K562 (cell line): ENCODE measurements around the gene YBX1. TPM values are rescaled to one million over a fixed set of nuclear protein-coding genes. Genes with fewer than 3 reads are reported as not detected.

Experiments
- ATAC-seq: fragments of 200-7000 bp; cut with Tn5 transposase; 3 replicates; pipeline ENCODE4 v1.9.1; 2020; ENCODE audit warnings: moderate library complexity
- BruUV-seq: library from RNA; stranded (reverse); fragments of 400-500 nt; replicated peaks from 2 replicates; lab custom pipeline; 2021; lab: Mats Ljungman, UMichigan
- CTCF ChIA-PET: fragments of 300-600 bp; formaldehyde crosslinking; extraction: SDS; loops from one replicate; lab custom pipeline; 2021; ENCODE audit warnings: low intra/inter-chr PET ratio; lab: Yijun Ruan, JAX
- POLR2A ChIA-PET: fragments of 300-600, 350-650 bp; sonication (Branson Sonifier 250); formaldehyde crosslinking; extraction: SDS; loops from one replicate; lab custom pipeline; 2021; ENCODE audit warnings: antibody characterized with exemption, inconsistent platforms; lab: Yijun Ruan, JAX
- DNase-seq, 4 experiments: peaks; one replicate each; pipeline versions ENCODE4 v3.0.0 to v3.0.0-alpha.2; 2011 to 2018; ENCODE audit warnings: low spot score in 3 of 4, mixed read lengths in 3 of 4; ENCODE audit errors: extremely low read depth in 1 of 4
- FAIRE-seq: peaks from 2 replicates; lab custom pipeline; 2011; peaks lifted over from hg19 to GRCh38; lab: Jason Lieb, UNC
- H2AFZ ChIP-seq: 2 replicates; pipeline ENCODE4 v1.6.0; 2011; ENCODE audit warnings: low read depth, low read length, control low read depth, inconsistent platforms
- H3K27ac ChIP-seq: fragments of 200-600 bp; 3 replicates; pipeline ENCODE4 v1.8.0; 2011; ENCODE audit warnings: low read depth, mild to moderate bottlenecking, control low read depth, inconsistent platforms, low read length, moderate library complexity, mixed read lengths; ENCODE audit errors: extremely low read depth
- H3K27me3 ChIP-seq, 2 experiments: fragments of 300-600 bp in 1 of 2; 2 replicates in 1 of 2; 3 replicates in 1 of 2; pipeline versions ENCODE4 v1.6.0 to v1.8.0; 2011; ENCODE audit warnings: inconsistent platforms in 2 of 2, low read length in 2 of 2, mild to moderate bottlenecking in 1 of 2, mixed read lengths in 1 of 2, moderate library complexity in 1 of 2; ENCODE audit not compliant: control insufficient read depth in 2 of 2, insufficient read depth in 2 of 2
- H3K36me3 ChIP-seq: fragments of 300-600 bp; 3 replicates; pipeline ENCODE4 v1.8.0; 2011; ENCODE audit warnings: mild to moderate bottlenecking, low read length, inconsistent platforms; ENCODE audit not compliant: control insufficient read depth, insufficient read depth
- H3K4me1 ChIP-seq, 2 experiments: fragments of 200-600 bp in 1 of 2; replicated peaks in 1 of 2; 2 replicates in 1 of 2; 3 replicates in 1 of 2; pipeline versions ENCODE4 v1.5.1 to v1.8.0; 2011; ENCODE audit warnings: inconsistent platforms in 2 of 2, low read length in 2 of 2, mild to moderate bottlenecking in 1 of 2, mixed read lengths in 1 of 2, moderate library complexity in 1 of 2; ENCODE audit not compliant: control insufficient read depth in 2 of 2, insufficient read depth in 2 of 2
- H3K4me2 ChIP-seq: 2 replicates; pipeline ENCODE4 v1.6.1; 2011; ENCODE audit warnings: low read length, control low read depth, inconsistent platforms, mixed read lengths; ENCODE audit not compliant: insufficient read depth
- H3K4me3 ChIP-seq: fragments of 200-600 bp; sonication (generic), shearing (Covaris generic); 2 replicates; pipeline ENCODE4 v1.5.1; 2016; ENCODE audit warnings: control low read depth, inconsistent platforms
- H3K79me2 ChIP-seq: fragments of 200-600 bp; 3 replicates; pipeline ENCODE4 v1.8.0; 2011; ENCODE audit warnings: low read length, inconsistent platforms; ENCODE audit not compliant: control insufficient read depth, insufficient read depth
- H3K9ac ChIP-seq, 2 experiments: 2 replicates each; pipeline versions ENCODE4 v1.6.0 to v1.6.1; 2011; ENCODE audit warnings: low read depth in 2 of 2, low read length in 2 of 2, control low read depth in 1 of 2, inconsistent platforms in 1 of 2, mild to moderate bottlenecking in 1 of 2, mixed read lengths in 1 of 2; ENCODE audit not compliant: insufficient read depth in 1 of 2
- H3K9me1 ChIP-seq: one replicate; pipeline ENCODE4 v1.6.0; 2011; ENCODE audit warnings: inconsistent platforms, mild to moderate bottlenecking, low read length, moderate library complexity; ENCODE audit not compliant: control insufficient read depth, insufficient read depth
- H3K9me3 ChIP-seq: replicated peaks from 2 replicates; pipeline ENCODE4 v1.5.1; 2011; ENCODE audit warnings: low read depth, low read length, inconsistent platforms; ENCODE audit not compliant: control insufficient read depth, insufficient read depth
- H4K20me1 ChIP-seq: replicated peaks from 2 replicates; pipeline ENCODE4 v1.6.1; 2011; ENCODE audit warnings: low read length, inconsistent platforms, mixed read lengths; ENCODE audit not compliant: control insufficient read depth, insufficient read depth
- MYNN ChIP-seq, 2 experiments: sonication (generic); formaldehyde crosslinking in 1 of 2; IDR thresholded peaks; 2 replicates each; pipeline versions ENCODE4 v1.5.0 to v1.6.1; 2016 to 2020; ENCODE audit warnings: antibody characterized with exemption in 1 of 2, missing genetic modification reagents in 1 of 2
- NONO ChIP-seq, 2 experiments: fragments of 200-400 bp in 1 of 2; fragments of 450-650 bp in 1 of 2; formaldehyde crosslinking in 1 of 2; IDR thresholded peaks; 2 replicates each; pipeline ENCODE4 v1.6.1; 2017; ENCODE audit warnings: low read depth in 2 of 2, mild to moderate bottlenecking in 2 of 2, moderate library complexity in 2 of 2, low read length in 1 of 2
- NR4A1 ChIP-seq, 2 experiments: fragments of 250-450 bp in 1 of 2; fragments of 450-650 bp in 1 of 2; sonication (Bioruptor Pico) in 1 of 2; IDR thresholded peaks; 2 replicates each; pipeline versions ENCODE4 v1.4.0 to v1.6.1; 2016 to 2020; ENCODE audit warnings: mild to moderate bottlenecking in 2 of 2, missing compliant biosample characterization in 1 of 2, missing genetic modification characterization in 1 of 2, moderate library complexity in 1 of 2
- POLR2B ChIP-seq: fragments of 450-650 bp; IDR thresholded peaks from 2 replicates; pipeline ENCODE4 v1.6.1; 2018; ENCODE audit warnings: low read depth; ENCODE audit not compliant: partially characterized antibody
- RAD51 ChIP-seq: fragments of 450-650 bp; IDR thresholded peaks from 2 replicates; pipeline ENCODE4 v1.7.1; 2016; ENCODE audit warnings: low read depth, mild to moderate bottlenecking, borderline replicate concordance
- RBFOX2 ChIP-seq: fragments of 200-400 bp; formaldehyde crosslinking; IDR thresholded peaks from 2 replicates; pipeline ENCODE4 v1.6.1; 2017; ENCODE audit warnings: low read depth, mild to moderate bottlenecking, low read length, moderate library complexity
- RBM22 ChIP-seq: fragments of 200-400 bp; formaldehyde crosslinking; IDR thresholded peaks from 2 replicates; pipeline ENCODE4 v1.6.1; 2018; ENCODE audit warnings: low read length, low read depth; ENCODE audit not compliant: poor library complexity, severe bottlenecking
- SAFB ChIP-seq: fragments of 200-400 bp; formaldehyde crosslinking; IDR thresholded peaks from 2 replicates; pipeline ENCODE4 v1.6.1; 2017; ENCODE audit warnings: low read depth, low read length, borderline replicate concordance
- SIN3A ChIP-seq, 2 experiments: fragments of 150-350 bp in 1 of 2; IDR thresholded peaks; 2 replicates each; pipeline ENCODE4 v1.6.1; 2011 to 2016; ENCODE audit warnings: borderline replicate concordance in 2 of 2, low read depth in 2 of 2, low read length in 2 of 2, mild to moderate bottlenecking in 2 of 2, moderate library complexity in 2 of 2; ENCODE audit not compliant: control insufficient read depth in 1 of 2
- ZBTB17 ChIP-seq: fragments of 450-650 bp; formaldehyde crosslinking; IDR thresholded peaks from 2 replicates; pipeline ENCODE4 v1.4.0; 2020; ENCODE audit warnings: mild to moderate bottlenecking
- ZNF184 ChIP-seq: sonication (generic); formaldehyde crosslinking; IDR thresholded peaks from 2 replicates; pipeline ENCODE4 v1.5.0; 2020; ENCODE audit warnings: missing genetic modification reagents
- ZNF717 ChIP-seq: fragments of 250-450 bp; sonication (Bioruptor Pico); IDR thresholded peaks from 2 replicates; pipeline ENCODE4 v1.5.0; 2021
- WGBS: fragments of 100-300 bp; shearing (Covaris generic); methylation state at CpG from one replicate; pipeline ENCODE4 v1.1.6; 2016; ENCODE audit warnings: low coverage, mixed read lengths; ENCODE audit not compliant: insufficient coverage; ENCODE audit errors: missing lambda C conversion rate; 5-methylcytosine and 5-hydroxymethylcytosine counted together
- in situ Hi-C: fragments of 300-500 bp; cut with MboI; formaldehyde crosslinking; loops from 4 replicates; pipeline ENCODE4 v1.15.0; 2018; ENCODE audit warnings: inconsistent platforms, mixed read lengths
- intact Hi-C: fragments of 100-400 bp; cut with micrococcal nuclease; formaldehyde crosslinking; loops from 2 replicates; pipeline ENCODE4 v1.14.2; 2022
- polyA plus RNA-seq, 8 experiments: library from polyadenylated mRNA; depleted of rRNA in 4 of 8; stranded (reverse) in 5 of 8; unstranded in 3 of 8; fragments of >200 nt; fragmentation: Nextera tagmentation in 2 of 8; fragmentation: Illumina TruSeq in 1 of 8; extraction: Ambion mirVana in 2 of 8; extraction: Trizol in 1 of 8; gene quantifications; 2 replicates each; pipeline versions ENCODE4 v1.2.1 to v1.2.3, GENCODE V29; 2011 to 2014; ENCODE audit warnings: inconsistent platforms in 1 of 8, missing spikeins in 1 of 8
- total RNA-seq, 7 experiments: library from RNA; depleted of rRNA in 6 of 7; stranded (reverse); fragments of >200 nt in 6 of 7; fragmentation: Illumina TruSeq in 2 of 7; extraction: Trizol in 2 of 7; gene quantifications; 2 replicates each; pipeline versions ENCODE4 v1.2.1 to v1.2.3, GENCODE V29; 2011 to 2021; ENCODE audit warnings: low replicate concordance in 1 of 7
- TF ChIP-seq, protein P1 (sequence below): fragments of 250-450 bp; sonication (Bioruptor Pico); IDR thresholded peaks from 2 replicates; pipeline ENCODE4 v1.8.0; 2022; ENCODE audit warnings: inconsistent platforms, mild to moderate bottlenecking, moderate library complexity, borderline replicate concordance

Gene YBX1
- total and polyA plus RNA-seq, 9 of the 15 experiments (the other 6 are each of a cell fraction or from before 2014, with no cell fraction given), result 363 to 1,955 (median 1,216) TPM

DNA sequence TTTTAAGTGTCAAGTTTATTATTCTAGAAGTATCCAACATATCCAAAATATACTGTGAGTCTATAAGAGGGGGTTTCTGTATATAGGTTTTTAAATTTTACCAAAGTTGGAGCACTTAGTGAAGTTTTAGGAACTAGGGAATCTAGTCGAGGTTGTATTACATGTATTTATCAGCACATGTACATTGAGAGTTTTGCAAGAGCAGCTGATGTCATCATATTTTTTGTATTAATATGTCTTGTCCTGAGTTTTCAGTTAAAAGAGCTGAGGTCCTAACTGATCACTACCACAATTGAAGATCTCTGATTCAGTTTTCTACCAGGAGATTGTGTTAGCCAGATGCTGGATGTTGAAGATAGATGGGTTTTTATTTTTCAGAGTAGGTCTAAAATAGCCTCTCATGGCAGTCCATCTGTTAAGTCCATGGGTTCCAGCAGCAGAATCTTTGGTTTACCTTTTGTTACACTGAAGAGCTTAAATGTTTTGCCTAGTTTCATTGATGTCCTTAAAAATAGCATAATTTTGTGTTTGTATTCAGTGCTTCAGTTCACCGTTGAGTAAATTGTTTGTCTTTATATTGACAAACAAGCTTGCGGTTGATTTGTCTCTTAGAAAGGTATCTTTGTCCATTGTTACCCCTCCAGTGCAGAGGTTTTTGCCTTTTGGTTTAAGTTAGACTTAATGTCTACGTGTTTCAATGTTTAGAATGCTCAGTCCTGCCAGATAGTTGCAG lies 16.0 kb downstream of the YBX1 start:
- Histone ChIP-seq H3K27me3 (no peaks in the 10 kb centered on the region), H3K4me3 (no peak overlapping the region), H4K20me1 (peaks cover 11% of the 10 kb centered on the region), H3K9ac (no peak overlapping the region), H2AFZ (no peak overlapping the region), H3K9me1 (no peaks in the 10 kb centered on the region), H3K36me3 (peaks cover 100% of the 10 kb centered on the region), H3K27ac (no peak overlapping the region), H3K9me3 (no peaks in the 10 kb centered on the region), H3K4me1 (no peaks in the 10 kb centered on the region), H3K79me2 (peaks cover 85% of the 10 kb centered on the region), H3K4me2 (no peak overlapping the region)
- ChIA-PET POLR2A (interaction anchor here (0.7 to 1.4 kb wide), 2 partner anchors 15 to 88 kb away, joined by 3 to 6 read pairs; partner anchors contain the start of gene YBX1), CTCF (no interaction called here)
- BruUV-seq, result no TSS peak
- DNase-seq (no peak), ATAC-seq (no peak), FAIRE-seq (no peak)
- 93% methylated on average over 4 of the region's 4 CpGs for WGBS
- intact Hi-C loops (no loop called here), in situ Hi-C loops (no loop called here)
- no peak for TF ChIP-seq RBFOX2
- peak; percentile 14 for TF ChIP-seq POLR2B
- no peak for TF ChIP-seq ZNF717 (CRISPR knock-in tag)
- TF ChIP-seq MYNN (IDR thresholded peaks at IDR 0.05), result no peak
- TF ChIP-seq MYNN (CRISPR knock-in tag; IDR thresholded peaks at IDR 0.05), result no peak

DNA sequence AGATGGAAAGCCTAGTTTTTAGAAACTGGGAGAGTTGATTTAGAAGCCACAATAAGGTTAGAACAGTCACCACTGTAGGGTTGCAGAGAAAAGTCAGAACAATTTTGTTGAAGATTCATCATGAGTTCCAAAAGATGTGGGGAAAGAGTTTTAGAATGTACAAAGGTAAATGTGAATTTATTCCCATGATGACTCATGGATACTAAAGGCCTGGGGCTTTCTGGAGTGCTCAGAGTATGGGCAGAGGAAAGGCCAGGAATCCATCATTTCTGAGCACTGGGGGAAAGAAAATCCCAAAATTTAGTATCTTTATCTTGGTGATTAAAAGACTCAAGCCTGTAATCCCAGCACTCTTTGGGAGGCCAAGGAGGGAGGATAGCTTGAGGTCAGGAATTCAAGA lies 17.8 kb downstream of the YBX1 start:
- POLR2A ChIA-PET, result interaction anchor here (0.9 to 2.0 kb wide), 4 partner anchors 9 to 36 kb away, joined by 3 to 7 read pairs (median 4); no protein-coding TSS in a partner anchor
- H3K36me3 ChIP-seq, result peaks cover 100% of the 10 kb centered on the region
- in situ Hi-C loops, result no loop called here
- H3K9me3 ChIP-seq, result no peaks in the 10 kb centered on the region
- ATAC-seq (no peak), DNase-seq (no peak), FAIRE-seq (no peak)
- no peak overlapping the region for H3K4me3 ChIP-seq
- no TSS peak for BruUV-seq
- no peaks in the 10 kb centered on the region; the same call in 1 of the 2 replicates for H4K20me1 ChIP-seq
- H3K27me3 ChIP-seq, result no peaks in the 10 kb centered on the region
- CTCF ChIA-PET, result no interaction called here
- intact Hi-C loops, result no loop called here
- H3K9ac ChIP-seq, result no peak overlapping the region
- TF ChIP-seq SIN3A (IDR thresholded peaks at IDR 0.05; ENCODE audit: borderline replicate concordance in 2 of 2, control insufficient read depth in 1 of 2, low read depth in 2 of 2, low read length in 2 of 2) (no peak), NONO (IDR thresholded peaks at IDR 0.05; ENCODE audit: low read depth in 2 of 2, low read length in 1 of 2) (no peak), NR4A1 (CRISPR knock-in tag; IDR thresholded peaks at IDR 0.05) (no peak), NR4A1 (tag; IDR thresholded peaks at IDR 0.05) (no peak), ZBTB17 (CRISPR knock-in tag) (no peak), RAD51 (no peak), RBM22 (no peak), ZNF184 (no peak), SAFB (no peak)
- TF ChIP-seq, protein P1, sequence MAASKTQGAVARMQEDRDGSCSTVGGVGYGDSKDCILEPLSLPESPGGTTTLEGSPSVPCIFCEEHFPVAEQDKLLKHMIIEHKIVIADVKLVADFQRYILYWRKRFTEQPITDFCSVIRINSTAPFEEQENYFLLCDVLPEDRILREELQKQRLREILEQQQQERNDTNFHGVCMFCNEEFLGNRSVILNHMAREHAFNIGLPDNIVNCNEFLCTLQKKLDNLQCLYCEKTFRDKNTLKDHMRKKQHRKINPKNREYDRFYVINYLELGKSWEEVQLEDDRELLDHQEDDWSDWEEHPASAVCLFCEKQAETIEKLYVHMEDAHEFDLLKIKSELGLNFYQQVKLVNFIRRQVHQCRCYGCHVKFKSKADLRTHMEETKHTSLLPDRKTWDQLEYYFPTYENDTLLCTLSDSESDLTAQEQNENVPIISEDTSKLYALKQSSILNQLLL, result no peak
- H3K4me1 ChIP-seq, result no peaks in the 10 kb centered on the region
- no peaks in the 10 kb centered on the region for H3K9me1 ChIP-seq
- H3K27ac ChIP-seq, result no peak overlapping the region
- no peak overlapping the region for H3K4me2 ChIP-seq
- H3K79me2 ChIP-seq, result peaks cover 67% of the 10 kb centered on the region
- H2AFZ ChIP-seq, result no peak overlapping the region
